Prostate gland (tissue), 2 donors: ENCODE data around the gene ZC2HC1C.

Experiments
- POLR2A ChIP-seq: fragments of 450-650 bp; IDR thresholded peaks from one replicate; pipeline ENCODE4 v1.6.1; 2016; ENCODE audit warnings: antibody characterized with exemption, mild to moderate bottlenecking
- POLR2AphosphoS5 ChIP-seq: sonication (generic); formaldehyde crosslinking; IDR thresholded peaks from one replicate; pipeline ENCODE4 v1.6.1; 2017; ENCODE audit warnings: antibody characterized with exemption
- TF ChIP-seq, protein P1 (sequence below), 4 experiments: fragments of 200-600 bp in 2 of 4; fragments of 450-650 bp in 2 of 4; sonication (generic) in 2 of 4; IDR thresholded peaks; 1 replicate in 3 of 4; 2 replicates in 1 of 4; pipeline ENCODE4 v1.5.1; 2016 to 2019; ENCODE audit warnings: antibody characterized with exemption in 4 of 4, mild to moderate bottlenecking in 2 of 4, moderate library complexity in 2 of 4

DNA sequence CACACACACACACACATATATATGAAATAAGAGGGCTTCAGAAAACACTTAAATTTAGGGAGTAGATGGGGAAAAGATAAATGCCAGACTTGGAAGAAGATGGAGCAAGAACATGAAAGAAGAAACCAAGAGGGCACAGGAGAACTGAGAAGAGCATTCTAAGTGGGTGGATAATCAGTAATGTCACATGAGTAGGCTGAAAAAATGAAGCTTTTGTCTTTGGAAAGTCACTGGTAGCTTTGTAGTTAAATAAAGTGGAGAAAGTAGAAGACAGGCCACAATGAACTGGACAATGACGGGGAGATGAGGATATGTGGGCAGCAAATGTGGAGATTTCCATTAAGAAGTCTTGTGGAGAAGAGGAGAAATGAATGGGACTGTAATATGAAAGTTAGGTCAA lies 2.2 kb upstream of the ZC2HC1C start:
- TF ChIP-seq, protein P1, sequence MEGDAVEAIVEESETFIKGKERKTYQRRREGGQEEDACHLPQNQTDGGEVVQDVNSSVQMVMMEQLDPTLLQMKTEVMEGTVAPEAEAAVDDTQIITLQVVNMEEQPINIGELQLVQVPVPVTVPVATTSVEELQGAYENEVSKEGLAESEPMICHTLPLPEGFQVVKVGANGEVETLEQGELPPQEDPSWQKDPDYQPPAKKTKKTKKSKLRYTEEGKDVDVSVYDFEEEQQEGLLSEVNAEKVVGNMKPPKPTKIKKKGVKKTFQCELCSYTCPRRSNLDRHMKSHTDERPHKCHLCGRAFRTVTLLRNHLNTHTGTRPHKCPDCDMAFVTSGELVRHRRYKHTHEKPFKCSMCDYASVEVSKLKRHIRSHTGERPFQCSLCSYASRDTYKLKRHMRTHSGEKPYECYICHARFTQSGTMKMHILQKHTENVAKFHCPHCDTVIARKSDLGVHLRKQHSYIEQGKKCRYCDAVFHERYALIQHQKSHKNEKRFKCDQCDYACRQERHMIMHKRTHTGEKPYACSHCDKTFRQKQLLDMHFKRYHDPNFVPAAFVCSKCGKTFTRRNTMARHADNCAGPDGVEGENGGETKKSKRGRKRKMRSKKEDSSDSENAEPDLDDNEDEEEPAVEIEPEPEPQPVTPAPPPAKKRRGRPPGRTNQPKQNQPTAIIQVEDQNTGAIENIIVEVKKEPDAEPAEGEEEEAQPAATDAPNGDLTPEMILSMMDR (IDR thresholded peaks at IDR 0.05): no peak
- TF ChIP-seq POLR2A (no peak), POLR2AphosphoS5 (no peak)
